IMR-90 (cell line): ENCODE measurements around the gene CCR5AS.
"Not testable (repeated sequence)": the region's sequence is repeated elsewhere in the genome, so short reads cannot be mapped to it uniquely, and the experiment has no call there.

Experiments
- ATAC-seq: fragments of 200-7000 bp; cut with Tn5 transposase; 2 replicates; pipeline ENCODE4 v1.9.1; 2020; ENCODE audit warnings: low read depth, mild to moderate bottlenecking, moderate library complexity
- BruUV-seq: library from RNA; stranded (reverse); fragments of 400-500 nt; replicated peaks from 2 replicates; lab custom pipeline; 2021; lab: Mats Ljungman, UMichigan
- CTCF ChIA-PET: fragments of 300-600 bp; formaldehyde crosslinking; extraction: SDS; loops from one replicate; lab custom pipeline; 2021; ENCODE audit warnings: antibody characterized with exemption; lab: Yijun Ruan, JAX
- POLR2A ChIA-PET: fragments of 300-600 bp; sonication (Branson Sonifier 250); formaldehyde crosslinking; loops from one replicate; lab custom pipeline; 2022; ENCODE audit warnings: antibody characterized with exemption; ENCODE audit not compliant: unreplicated experiment; lab: Charles Lee
- DNase-seq: peaks from one replicate; pipeline ENCODE4 v3.0.0; 2013
- H2AFZ ChIP-seq: replicated peaks from 2 replicates; pipeline ENCODE3; 2013; ENCODE audit warnings: low read length, mild to moderate bottlenecking; ENCODE audit not compliant: poor library complexity
- H2AK5ac ChIP-seq: 2 replicates; pipeline ENCODE4 v1.6.1; 2013; ENCODE audit warnings: low read depth, low read length, inconsistent platforms
- H2AK9ac ChIP-seq: replicated peaks from 2 replicates; pipeline ENCODE3; 2013; ENCODE audit warnings: mild to moderate bottlenecking, low read depth, low read length, moderate library complexity; ENCODE audit not compliant: poor library complexity
- H2BK120ac ChIP-seq: 2 replicates; pipeline ENCODE4 v1.6.1; 2013; ENCODE audit warnings: low read depth, low read length, inconsistent platforms
- H2BK15ac ChIP-seq: 3 replicates; pipeline ENCODE4 v1.6.1; 2013; ENCODE audit warnings: low read depth, low read length, inconsistent platforms
- H2BK20ac ChIP-seq: 2 replicates; pipeline ENCODE4 v1.6.1; 2013; ENCODE audit warnings: low read depth, mild to moderate bottlenecking, inconsistent platforms, low read length, moderate library complexity
- H2BK5ac ChIP-seq: 2 replicates; pipeline ENCODE4 v1.6.1; 2013; ENCODE audit warnings: mild to moderate bottlenecking, low read depth, low read length, inconsistent platforms; ENCODE audit not compliant: poor library complexity, severe bottlenecking
- H3K14ac ChIP-seq: replicated peaks from 2 replicates; pipeline ENCODE4 v1.6.1; 2013; ENCODE audit warnings: low read depth, low read length, inconsistent platforms
- H3K18ac ChIP-seq: 2 replicates; pipeline ENCODE4 v1.6.1; 2013; ENCODE audit warnings: low read depth, low read length, control low read depth
- H3K23ac ChIP-seq: 2 replicates; pipeline ENCODE4 v1.6.1; 2013; ENCODE audit warnings: low read depth, low read length, inconsistent platforms
- H3K27ac ChIP-seq: 2 replicates; pipeline ENCODE4 v1.5.1; 2013; ENCODE audit warnings: mild to moderate bottlenecking, control low read depth, low read length; ENCODE audit not compliant: insufficient read depth
- H3K27me3 ChIP-seq: 2 replicates; pipeline ENCODE4 v1.6.1; 2013; ENCODE audit warnings: low read length; ENCODE audit not compliant: control insufficient read depth, insufficient read depth
- H3K36me3 ChIP-seq: 2 replicates; pipeline ENCODE4 v1.6.1; 2013; ENCODE audit warnings: low read length, mixed read lengths; ENCODE audit not compliant: control insufficient read depth, insufficient read depth
- H3K4ac ChIP-seq: 2 replicates; pipeline ENCODE4 v1.6.1; 2013; ENCODE audit warnings: low read depth, low read length, inconsistent platforms
- H3K4me1 ChIP-seq: 2 replicates; pipeline ENCODE4 v1.6.1; 2013; ENCODE audit warnings: low read length, mixed read lengths; ENCODE audit not compliant: control insufficient read depth, insufficient read depth
- H3K4me2 ChIP-seq: 2 replicates; pipeline ENCODE4 v1.6.1; 2013; ENCODE audit warnings: low read depth, mild to moderate bottlenecking, control low read depth, low read length, moderate library complexity
- H3K4me3 ChIP-seq: 2 replicates; pipeline ENCODE4 v1.5.1; 2013; ENCODE audit warnings: low read depth, mild to moderate bottlenecking, control low read depth, low read length, moderate library complexity; ENCODE audit not compliant: insufficient read depth
- H3K56ac ChIP-seq: 2 replicates; pipeline ENCODE4 v1.6.1; 2013; ENCODE audit warnings: low read length, inconsistent platforms; ENCODE audit not compliant: insufficient read depth; ENCODE audit errors: extremely low read depth
- H3K79me1 ChIP-seq, 2 experiments: 2 replicates each; pipeline ENCODE4 v1.6.1; 2013; ENCODE audit warnings: low read length in 2 of 2, inconsistent platforms in 1 of 2, low read depth in 1 of 2
- H3K9ac ChIP-seq: 2 replicates; pipeline ENCODE4 v1.6.1; 2013; ENCODE audit warnings: low read depth, low read length, control low read depth
- H3K9me1 ChIP-seq: 2 replicates; pipeline ENCODE4 v1.6.1; 2013; ENCODE audit warnings: low read length, inconsistent platforms; ENCODE audit not compliant: insufficient read depth
- H3K9me3 ChIP-seq: 2 replicates; pipeline ENCODE4 v1.6.1; 2013; ENCODE audit warnings: low read length; ENCODE audit not compliant: control insufficient read depth, insufficient read depth
- H4K20me1 ChIP-seq: 2 replicates; pipeline ENCODE4 v1.6.1; 2013; ENCODE audit warnings: low read length, inconsistent platforms; ENCODE audit not compliant: insufficient read depth
- H4K5ac ChIP-seq: 2 replicates; pipeline ENCODE4 v1.6.1; 2013; ENCODE audit warnings: mild to moderate bottlenecking, low read depth, low read length, control low read depth
- H4K8ac ChIP-seq, 2 experiments: 2 replicates each; pipeline ENCODE4 v1.6.1; 2013; ENCODE audit warnings: low read depth in 2 of 2, low read length in 2 of 2, control low read depth in 1 of 2, inconsistent platforms in 1 of 2
- H4K91ac ChIP-seq: 2 replicates; pipeline ENCODE4 v1.6.1; 2013; ENCODE audit warnings: low read depth, low read length, inconsistent platforms; ENCODE audit not compliant: insufficient read depth
- WGBS, 2 experiments: methylation state at CpG; one replicate each; pipeline versions ENCODE4 v1.1.5 to v1.1.7; 2013; ENCODE audit warnings: missing lambda C conversion rate in 2 of 2; ENCODE audit not compliant: insufficient read length in 1 of 2; ENCODE audit errors: extremely low coverage in 2 of 2; 5-methylcytosine and 5-hydroxymethylcytosine counted together
- dilution Hi-C: fragments of 300-500 bp; cut with HindIII; formaldehyde crosslinking; loops from one replicate; pipeline ENCODE4 v1.14.3; 2018; ENCODE audit warnings: low sequenced_read_pairs; ENCODE audit not compliant: unreplicated experiment
- in situ Hi-C: fragments of 300-500 bp; cut with MboI; formaldehyde crosslinking; loops from 3 replicates; pipeline ENCODE4 v1.14.3; 2019; ENCODE audit warnings: low sequenced_read_pairs, inconsistent platforms, mixed read lengths
- intact Hi-C: fragments of 100-400 bp; cut with micrococcal nuclease; formaldehyde crosslinking; loops from 2 replicates; pipeline ENCODE4 v1.10.0; 2022

The CCR5AS gene

DNA sequence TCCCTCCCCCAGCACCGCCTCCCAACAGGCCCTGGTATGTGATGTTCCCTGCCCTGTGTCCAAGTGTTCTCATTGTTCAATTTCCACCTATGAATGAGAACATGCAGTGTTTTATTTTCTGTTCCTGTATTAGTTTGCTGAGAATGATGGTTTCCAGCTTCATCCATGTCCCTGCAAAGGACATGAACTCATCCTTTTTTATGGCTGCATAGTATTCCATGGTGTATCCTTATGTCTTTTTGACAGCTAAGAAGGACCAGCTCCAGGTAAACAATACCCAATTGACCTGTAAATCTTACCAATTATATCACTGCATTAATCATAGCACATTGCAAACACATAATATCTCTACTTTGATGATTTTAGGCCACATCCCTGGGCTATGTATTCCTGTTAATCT is 24.0 kb upstream of the CCR5AS start:
- H2AK9ac ChIP-seq, H3K9ac ChIP-seq, H4K8ac ChIP-seq, H3K9me3 ChIP-seq, H3K79me1 ChIP-seq, dilution Hi-C loops, CTCF ChIA-PET, H2BK5ac ChIP-seq, DNase-seq, H4K91ac ChIP-seq, in situ Hi-C loops, H4K20me1 ChIP-seq, H3K4me1 ChIP-seq, H2BK20ac ChIP-seq, H3K56ac ChIP-seq, H3K4me3 ChIP-seq, H3K18ac ChIP-seq, H3K23ac ChIP-seq, H2AK5ac ChIP-seq, ATAC-seq, H3K27ac ChIP-seq, intact Hi-C loops, H3K36me3 ChIP-seq, H2BK15ac ChIP-seq, H3K4me2 ChIP-seq, H3K4ac ChIP-seq, BruUV-seq, H2AFZ ChIP-seq, H4K5ac ChIP-seq, H3K9me1 ChIP-seq, H2BK120ac ChIP-seq, H3K14ac ChIP-seq, POLR2A ChIA-PET: not testable (repeated sequence)
- H3K27me3 ChIP-seq = peaks cover 21% of the 10 kb centered on the region
- WGBS, 2 experiments = no CpG with 5 or more reads among the region's 1 CpG
